ENCODE results near the gene SEMA5A.

Gene SEMA5A

DNA sequence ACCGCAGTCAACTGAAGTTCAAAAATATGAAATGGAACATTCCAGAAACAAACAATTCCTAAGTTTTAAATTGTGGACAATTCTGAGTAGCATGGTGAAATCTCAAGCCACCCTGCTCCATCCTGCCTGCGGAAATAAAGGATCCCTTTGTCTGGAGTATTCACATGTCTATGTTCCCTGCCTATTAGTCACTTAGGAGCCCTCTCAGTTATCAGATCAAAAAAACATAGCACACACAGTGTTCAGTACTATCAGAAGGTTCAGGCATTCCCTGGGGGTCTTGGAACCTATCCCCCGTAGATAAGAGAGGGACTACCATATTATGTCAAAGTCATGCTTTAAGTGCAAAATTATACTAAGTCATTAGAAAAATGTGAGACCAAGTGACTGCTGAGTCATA lies 300.8 kb downstream of the SEMA5A start:
- DNase-seq = no peak

GRCh38 chr5:9244417-9244816 lies 301.5 kb downstream of the SEMA5A start:
- DNase-seq = no peak

- no peak for DNase-seq
Observed at GRCh38 chr5:9241479-9242305, 304.2 kb downstream of the SEMA5A start.

- DNase-seq = no peak
Observed at GRCh38 chr5:9240431-9240830, 305.4 kb downstream of the SEMA5A start.

- no peak for DNase-seq
Observed at GRCh38 chr5:9239626-9240025, 306.2 kb downstream of the SEMA5A start.

GRCh38 chr5:9239071-9239470 lies 306.8 kb downstream of the SEMA5A start:
- no peak for DNase-seq

GRCh38 chr5:9233712-9234111 lies 312.2 kb downstream of the SEMA5A start:
- DNase-seq = no peak

- DNase-seq = no peak
Observed at GRCh38 chr5:9233035-9233434, 312.8 kb downstream of the SEMA5A start.

- DNase-seq = no peak
Observed at GRCh38 chr5:9231842-9232241, 314.0 kb downstream of the SEMA5A start.

GRCh38 chr5:9230355-9230754 lies 315.5 kb downstream of the SEMA5A start:
- no peak for DNase-seq

- no peak for DNase-seq
Observed at GRCh38 chr5:9226016-9226536, 319.8 kb downstream of the SEMA5A start.

- DNase-seq = no peak
Observed at GRCh38 chr5:9222054-9222976, 323.6 kb downstream of the SEMA5A start.

- DNase-seq = no peak
Observed at GRCh38 chr5:9218358-9218757, 327.5 kb downstream of the SEMA5A start.

DNA sequence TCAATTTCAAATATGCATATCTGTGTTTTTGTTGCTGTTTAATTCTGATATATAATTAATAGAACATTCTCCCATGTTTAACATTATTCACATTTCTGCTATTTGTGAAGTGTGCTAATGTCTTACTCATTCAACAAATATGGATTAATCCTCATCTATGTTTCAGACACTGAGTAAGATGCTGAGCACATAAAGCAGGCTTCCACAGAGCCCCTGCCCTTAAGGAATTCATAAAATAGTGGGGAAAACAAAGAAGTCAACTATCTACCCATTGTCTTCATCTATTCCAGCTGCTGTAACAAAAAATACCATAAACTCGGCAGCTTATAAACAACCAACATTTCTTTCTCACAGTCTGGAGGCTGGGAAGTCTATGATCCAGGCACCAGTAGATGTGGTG lies 333.3 kb downstream of the SEMA5A start:
- DNase-seq = no peak

DNA sequence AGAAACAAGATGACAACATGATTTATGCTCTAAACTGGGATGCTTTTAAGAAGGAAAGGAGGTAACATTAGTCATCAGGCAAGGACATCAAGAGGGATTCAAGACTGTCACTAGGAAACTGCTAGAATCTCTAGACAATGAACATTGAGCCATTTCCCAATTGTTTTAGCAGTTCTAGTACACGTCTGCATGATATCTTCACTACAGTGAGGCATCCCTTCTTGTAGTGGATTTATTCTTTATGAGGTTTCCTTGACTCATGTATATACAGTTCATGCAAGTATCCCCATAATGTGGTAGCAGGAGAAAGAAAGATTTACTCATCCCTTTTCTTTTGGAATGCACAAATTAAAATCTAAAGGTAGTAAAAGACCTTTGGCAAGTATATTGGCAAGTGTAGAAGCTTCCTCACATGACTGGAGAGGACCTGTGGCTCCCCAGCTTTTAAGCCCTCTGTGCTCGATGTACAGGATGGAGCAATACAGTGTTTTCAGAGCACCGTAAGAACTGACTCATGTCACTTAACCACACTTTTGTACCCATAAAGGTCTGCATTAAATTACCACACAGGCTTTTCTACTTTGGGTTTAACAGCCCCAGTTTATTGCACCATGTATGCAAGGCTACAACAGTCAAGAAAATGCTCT lies 335.9 kb downstream of the SEMA5A start:
- DNase-seq = no peak

- DNase-seq = no peak
Observed at GRCh38 chr5:9207817-9208418, 338.0 kb downstream of the SEMA5A start.

DNA sequence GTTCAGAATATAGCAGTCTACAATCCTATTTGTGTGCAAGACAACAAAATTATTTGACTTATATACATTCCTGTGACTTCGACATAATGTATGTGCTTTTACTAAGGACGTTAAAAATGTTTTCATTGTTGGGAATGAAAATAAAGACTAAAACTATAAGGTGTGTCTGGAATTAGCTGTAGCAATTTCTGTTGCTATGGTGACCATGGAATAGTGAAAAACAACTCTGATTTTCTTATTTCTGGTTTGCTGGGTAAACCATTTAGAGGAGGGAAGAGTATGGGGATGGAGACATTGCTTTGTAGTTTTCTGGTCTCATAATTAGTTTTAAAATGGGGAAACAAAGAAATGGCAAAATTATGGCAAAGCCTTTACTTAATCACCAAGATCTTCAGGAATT lies 343.2 kb downstream of the SEMA5A start:
- DNase-seq = no peak

DNA sequence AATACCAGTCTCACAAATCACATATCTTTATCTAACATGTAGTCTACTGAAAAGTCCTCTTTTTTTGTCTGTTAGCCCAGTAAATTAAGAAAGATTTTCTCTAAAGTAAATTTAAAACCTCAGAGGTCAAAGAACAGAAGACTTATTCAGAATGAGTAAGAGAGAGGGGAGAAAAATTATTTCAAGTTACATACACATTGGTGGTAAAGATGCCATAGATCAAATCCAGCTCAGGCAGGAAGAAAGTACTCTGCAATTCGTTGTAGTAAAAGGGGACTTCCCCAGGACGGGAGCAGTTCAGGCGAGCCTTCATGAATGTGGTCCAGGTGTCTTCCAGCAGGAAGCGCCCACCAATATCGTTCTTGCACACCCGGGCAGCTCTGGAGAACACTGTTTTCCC lies 344.1 kb downstream of the SEMA5A start:
- no peak for DNase-seq

DNA sequence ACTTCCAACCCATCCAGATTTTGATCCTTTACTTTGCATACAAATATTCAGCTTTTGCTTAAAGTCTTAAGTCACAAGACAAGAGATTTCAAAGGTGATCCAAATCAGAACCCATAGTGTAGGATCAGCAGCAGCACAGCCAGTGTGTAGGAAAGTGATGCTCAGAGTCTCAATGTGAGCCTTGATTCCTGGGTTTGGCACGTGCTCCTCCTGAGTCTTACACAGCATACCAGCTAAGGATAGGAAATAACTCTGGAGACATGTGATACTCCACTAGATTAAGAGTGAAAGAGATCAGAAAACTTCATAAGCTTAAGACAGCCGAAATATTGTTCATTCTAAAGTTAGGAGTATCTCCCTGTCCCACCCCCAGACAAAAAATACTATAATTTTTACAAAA lies 344.9 kb downstream of the SEMA5A start:
- DNase-seq = no peak

GRCh38 chr5:9198394-9198793 lies 347.5 kb downstream of the SEMA5A start:
- no peak for DNase-seq

DNA sequence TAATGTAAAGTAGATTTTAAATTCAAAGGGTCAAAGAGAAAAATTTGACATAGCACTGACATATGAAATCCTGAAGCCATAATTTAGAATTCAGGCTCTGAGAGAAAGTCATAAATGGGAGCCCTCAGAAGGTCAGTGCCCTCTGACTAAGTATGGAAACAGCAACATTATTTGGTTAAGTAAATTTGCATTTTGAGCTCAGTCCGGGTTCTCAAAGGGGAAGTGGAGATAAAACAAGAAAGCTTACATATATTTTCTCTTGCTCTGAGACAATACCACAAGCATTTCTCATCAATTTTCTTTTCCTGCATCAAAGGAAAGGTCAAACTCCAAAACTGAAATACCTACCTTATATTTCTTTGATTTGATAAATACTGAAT lies 348.0 kb downstream of the SEMA5A start:
- no peak for DNase-seq

- DNase-seq = no peak
Observed at GRCh38 chr5:9196403-9197227, 349.3 kb downstream of the SEMA5A start.
